ENCODE data around the gene UAP1L1. TPM values are rescaled to one million over a fixed set of nuclear protein-coding genes. Genes with fewer than 3 reads are reported as not detected.

UAP1L1 gene
- polyA plus RNA-seq, 1 donor from 2014 or later, result 0.21 TPM

GRCh38 chr9:137096785-137097546, 19.6 kb downstream of the UAP1L1 start:
- Histone ChIP-seq H3K9ac (ENCODE audit: low read length) (no peak overlapping the region), H3K27ac (ENCODE audit: low read length) (no peak overlapping the region), H3K27me3 (ENCODE audit: insufficient read depth, low read depth, low read length) (no peaks in the 10 kb centered on the region), H3K9me2 (ENCODE audit: insufficient read depth, low read length) (no peaks in the 10 kb centered on the region), H3K4me3 (ENCODE audit: low read length) (no peak overlapping the region), H4K20me1 (ENCODE audit: insufficient read depth) (no peaks in the 10 kb centered on the region), H3K79me2 (replicated peaks; ENCODE audit: insufficient read depth, low read length) (no peaks in the 10 kb centered on the region), H2AFZ (ENCODE audit: low read depth, low read length) (no peak overlapping the region), H3K9me3 (ENCODE audit: low read length) (no peaks in the 10 kb centered on the region), H3K36me3 (ENCODE audit: insufficient read depth, low read length) (peaks cover 8% of the 10 kb centered on the region), H3K4me2 (ENCODE audit: low read length) (no peak overlapping the region), H3F3A (ENCODE audit: insufficient read depth, low read length, poor library complexity, severe bottlenecking) (no peaks in the 10 kb centered on the region)
- TF ChIP-seq EP300 (conservative IDR thresholded peaks at IDR 0.05; ENCODE audit: poor library complexity, severe bottlenecking), result no peak
- no peak for TF ChIP-seq SMC3 (conservative IDR thresholded peaks at IDR 0.05; ENCODE audit: poor library complexity)

DNA sequence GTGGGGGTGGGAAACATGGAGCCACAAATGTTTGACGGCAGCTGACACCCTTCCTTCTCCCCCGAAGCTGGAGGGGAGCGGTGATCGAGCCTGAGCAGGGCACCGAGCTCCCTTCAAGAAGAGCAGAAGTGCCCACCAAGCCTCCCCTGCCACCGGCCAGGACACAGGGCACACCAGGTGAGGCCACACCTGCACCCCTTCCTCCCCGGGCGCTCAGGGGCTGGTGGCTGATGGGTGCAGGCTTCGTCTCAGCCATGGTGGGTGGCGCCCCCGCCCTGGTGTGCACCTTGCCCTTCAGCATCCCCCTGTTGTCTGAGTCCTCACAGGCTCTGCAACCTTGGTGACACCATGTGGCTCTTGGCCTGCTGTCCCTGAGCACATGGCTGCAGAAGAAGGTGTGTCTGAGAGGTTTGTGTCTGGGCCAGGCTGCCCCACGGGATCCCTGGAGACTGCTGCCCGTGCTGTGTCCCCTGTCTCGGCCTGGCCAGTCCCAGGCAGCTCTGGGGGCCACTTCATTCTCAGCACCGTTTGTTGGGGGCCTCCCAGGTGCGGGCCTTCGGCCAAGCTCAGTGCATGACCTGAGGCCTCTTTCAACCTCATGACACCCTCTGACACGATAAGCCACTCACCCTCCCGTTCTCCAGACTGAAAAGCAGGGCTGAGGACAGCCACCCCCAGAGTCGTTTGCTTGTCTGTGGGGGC, 20.6 kb downstream of the UAP1L1 start:
- Histone ChIP-seq H3F3A (ENCODE audit: insufficient read depth, low read length, poor library complexity, severe bottlenecking) (no peaks in the 10 kb centered on the region), H3K9me2 (ENCODE audit: insufficient read depth, low read length) (no peaks in the 10 kb centered on the region), H3K36me3 (ENCODE audit: insufficient read depth, low read length) (peaks cover 16% of the 10 kb centered on the region), H3K4me3 (ENCODE audit: low read length) (no peak overlapping the region), H3K27ac (ENCODE audit: low read length) (no peak overlapping the region), H3K9me3 (ENCODE audit: low read length) (no peaks in the 10 kb centered on the region), H2AFZ (ENCODE audit: low read depth, low read length) (no peak overlapping the region), H3K27me3 (ENCODE audit: insufficient read depth, low read depth, low read length) (no peaks in the 10 kb centered on the region), H3K9ac (ENCODE audit: low read length) (no peak overlapping the region), H4K20me1 (ENCODE audit: insufficient read depth) (no peaks in the 10 kb centered on the region), H3K4me2 (ENCODE audit: low read length) (no peak overlapping the region), H3K79me2 (replicated peaks; ENCODE audit: insufficient read depth, low read length) (no peaks in the 10 kb centered on the region)
- TF ChIP-seq MXI1 (conservative IDR thresholded peaks at IDR 0.05; ENCODE audit: poor library complexity, severe bottlenecking), result no peak
- TF ChIP-seq EZH2 (IDR thresholded peaks at IDR 0.05; ENCODE audit: borderline replicate concordance, insufficient read depth, low read length, poor library complexity, severe bottlenecking), result no peak
- no peak for TF ChIP-seq CTCF (IDR thresholded peaks at IDR 0.05; ENCODE audit: poor library complexity, severe bottlenecking)
- TF ChIP-seq TAF1 (IDR thresholded peaks at IDR 0.05; ENCODE audit: low read depth), result no peak
- TF ChIP-seq RAD21 (conservative IDR thresholded peaks at IDR 0.05), result no peak

DNA sequence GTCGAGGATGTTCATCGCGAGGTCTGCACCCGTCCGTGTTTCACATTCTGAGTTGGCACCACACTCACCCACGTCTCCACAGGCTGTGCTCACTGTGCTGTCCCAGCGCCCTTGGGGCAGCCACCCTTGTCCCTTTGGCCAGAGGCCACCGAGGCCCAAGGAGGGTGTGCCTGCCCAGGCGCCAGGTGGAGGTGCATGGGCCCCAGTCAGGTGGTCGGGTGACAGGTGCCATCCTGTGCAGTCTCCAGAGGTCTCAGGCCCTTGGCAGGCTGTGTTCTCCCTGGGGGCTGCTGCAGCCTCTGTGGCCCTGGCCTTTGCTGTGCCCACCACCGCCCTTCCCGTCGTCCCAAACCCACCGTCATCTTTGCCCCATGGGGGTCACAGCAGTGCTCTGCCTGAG, 21.9 kb downstream of the UAP1L1 start:
- no peaks in the 10 kb centered on the region for H3K9me2 ChIP-seq (ENCODE audit: insufficient read depth, low read length)
- no peaks in the 10 kb centered on the region for H4K20me1 ChIP-seq (ENCODE audit: insufficient read depth)
- H2AFZ ChIP-seq (ENCODE audit: low read depth, low read length), result no peak overlapping the region
- H3K4me3 ChIP-seq (ENCODE audit: low read length), result no peak overlapping the region
- H3K36me3 ChIP-seq (ENCODE audit: insufficient read depth, low read length), result peaks cover 16% of the 10 kb centered on the region
- TF ChIP-seq REST (IDR thresholded peaks at IDR 0.05; ENCODE audit: borderline replicate concordance) (no peak), POLR2AphosphoS5 (IDR thresholded peaks at IDR 0.05) (no peak), EP300 (conservative IDR thresholded peaks at IDR 0.05; ENCODE audit: poor library complexity, severe bottlenecking) (no peak), TAF1 (IDR thresholded peaks at IDR 0.05; ENCODE audit: low read depth) (no peak), CTCF (IDR thresholded peaks at IDR 0.05; ENCODE audit: poor library complexity, severe bottlenecking) (no peak), RAD21 (conservative IDR thresholded peaks at IDR 0.05) (no peak), SMC3 (conservative IDR thresholded peaks at IDR 0.05; ENCODE audit: poor library complexity) (no peak), MXI1 (conservative IDR thresholded peaks at IDR 0.05; ENCODE audit: poor library complexity, severe bottlenecking) (no peak), EZH2 (IDR thresholded peaks at IDR 0.05; ENCODE audit: borderline replicate concordance, insufficient read depth, low read length, poor library complexity, severe bottlenecking) (no peak)
- H3K9me3 ChIP-seq (ENCODE audit: low read length), result no peaks in the 10 kb centered on the region
- H3K79me2 ChIP-seq (replicated peaks; ENCODE audit: insufficient read depth, low read length), result no peaks in the 10 kb centered on the region
- no peaks in the 10 kb centered on the region for H3F3A ChIP-seq (ENCODE audit: insufficient read depth, low read length, poor library complexity, severe bottlenecking)
- no peak overlapping the region for H3K4me2 ChIP-seq (ENCODE audit: low read length)
- no peak overlapping the region for H3K9ac ChIP-seq (ENCODE audit: low read length)
- no peak overlapping the region for H3K27ac ChIP-seq (ENCODE audit: low read length)
- no peaks in the 10 kb centered on the region for H3K27me3 ChIP-seq (ENCODE audit: insufficient read depth, low read depth, low read length)

All from neural cell (in vitro differentiated cells).